GM21737 (cell line): ENCODE results near the gene HNRNPR.
"Not testable (repeated sequence)": the region's sequence is repeated elsewhere in the genome, so short reads cannot be mapped to it uniquely, and the experiment has no call there.

ENCODE experiments used
- ATAC-seq: cut with Tn5 transposase; IDR thresholded peaks from one replicate; pipeline ENCODE4 v1.9.1; 2021; ENCODE audit warnings: mild to moderate bottlenecking, moderate library complexity; ENCODE audit not compliant: unreplicated experiment

The HNRNPR gene

DNA sequence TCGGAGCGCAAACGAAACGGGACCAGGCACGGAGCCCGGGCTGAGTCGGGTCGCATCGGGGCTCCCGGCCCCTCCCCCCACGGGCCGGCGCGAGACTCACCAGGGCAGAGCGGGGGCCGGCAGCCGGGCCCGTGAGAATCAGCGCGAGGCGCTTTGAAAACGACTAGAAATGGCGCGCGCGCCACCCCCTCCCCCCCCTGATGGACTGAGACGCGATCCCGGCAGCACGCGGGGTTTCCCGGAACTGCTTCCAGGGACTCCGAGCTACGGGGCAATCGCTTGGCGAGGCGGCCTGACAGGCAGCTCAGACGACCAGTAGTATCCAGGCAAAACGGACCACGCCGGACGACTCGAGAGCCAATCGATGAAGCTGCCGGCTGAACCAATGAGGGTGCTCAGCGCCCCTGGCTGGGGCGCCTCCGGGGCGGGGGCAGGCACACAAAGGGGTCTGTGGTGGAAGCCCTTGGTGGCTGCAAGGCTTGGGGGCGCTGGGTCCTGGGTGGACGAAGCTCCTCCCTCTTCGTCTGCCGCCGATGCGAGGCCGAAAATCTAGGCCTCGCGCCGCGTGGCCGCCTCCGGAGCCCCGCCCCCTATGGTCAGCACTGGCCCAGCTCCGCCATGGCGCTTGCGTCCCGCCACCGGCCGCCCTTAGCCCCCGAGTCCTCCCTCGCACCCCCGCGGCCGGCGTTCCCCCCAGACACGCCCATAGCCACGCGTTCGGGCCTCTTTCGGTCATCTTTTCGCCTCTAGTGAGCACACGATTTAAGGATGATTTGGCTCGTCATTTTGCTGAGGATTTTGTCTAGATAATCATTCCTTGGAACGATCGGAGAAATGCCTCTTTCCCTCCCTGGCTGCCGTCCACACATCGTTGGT lies at the start of gene HNRNPR:
HNRNPR (minus strand) TSS at position 174 of the 876 bp plus-strand sequence. CDS start 3,276 bp downstream, outside the sequence.
- peak; percentile 95 for ATAC-seq

DNA sequence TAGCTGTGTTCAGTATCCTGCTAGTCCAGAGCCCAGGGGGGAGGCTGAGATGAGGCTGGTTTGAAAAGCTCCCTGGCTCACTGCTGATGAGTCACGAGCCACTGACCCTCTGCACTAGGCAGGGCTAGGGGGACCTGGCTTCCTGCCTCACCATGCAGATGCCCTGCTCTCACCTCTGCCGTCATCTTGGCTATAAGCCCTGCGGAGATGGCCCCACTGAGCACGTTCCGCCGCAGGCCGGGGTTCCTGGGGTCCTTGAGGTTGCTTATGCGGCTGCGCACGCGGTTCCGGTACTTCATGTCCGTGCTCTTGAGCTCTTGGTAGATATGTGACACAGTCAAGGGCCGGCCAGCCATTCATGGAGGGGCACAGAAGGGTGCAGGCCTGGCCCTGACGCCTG lies 49.6 kb upstream of the HNRNPR start:
- no peak for ATAC-seq

DNA sequence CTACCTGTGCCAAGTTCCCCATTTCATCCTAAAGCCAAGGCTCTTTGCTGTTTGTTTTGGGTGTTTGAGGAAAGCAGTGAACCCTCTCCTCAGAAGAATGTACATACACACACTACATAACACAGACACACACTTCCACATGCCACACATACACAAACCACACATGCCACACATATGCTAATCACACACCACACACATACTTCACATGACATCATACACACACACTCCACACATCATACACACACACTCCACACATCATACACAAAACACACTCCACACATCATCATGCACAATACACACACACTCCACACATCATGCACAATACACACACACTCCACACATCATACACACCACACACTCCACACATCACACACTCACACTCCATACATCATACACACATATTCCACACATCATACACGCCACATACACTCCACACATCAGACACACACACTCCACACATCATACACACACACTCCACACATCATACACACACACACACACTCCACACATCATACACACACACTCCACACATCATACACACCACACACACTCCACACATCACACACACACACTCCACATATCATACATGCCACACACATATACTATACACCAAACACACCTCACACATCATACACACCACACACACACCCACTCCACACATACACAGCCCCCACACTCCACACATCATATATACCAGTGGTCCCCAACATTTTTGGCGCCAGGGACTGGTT lies 48.2 kb upstream of the HNRNPR start:
- no peak for ATAC-seq

DNA sequence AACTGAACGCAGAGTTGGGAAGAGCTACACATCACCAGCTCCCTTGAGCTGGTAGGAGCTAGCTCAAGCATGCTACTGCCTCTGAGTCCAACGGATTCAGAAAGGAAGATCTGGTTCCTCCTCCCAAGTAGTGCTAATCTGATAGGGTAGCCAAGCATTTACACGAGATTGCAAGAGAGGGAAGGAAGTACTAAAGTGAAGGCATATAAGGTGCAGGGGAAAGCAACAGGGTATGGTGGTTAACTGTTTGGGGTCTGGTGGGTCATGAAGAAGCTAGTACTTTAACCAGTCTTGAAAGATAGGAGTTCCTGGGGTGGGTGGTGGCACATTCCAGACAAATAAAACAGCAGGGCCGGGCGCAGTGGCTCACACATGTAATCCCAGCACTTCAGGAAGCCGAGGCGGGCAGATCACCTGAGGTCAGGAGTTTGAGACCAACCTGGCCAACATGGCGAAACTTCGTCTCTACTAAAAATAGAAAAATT lies 45.8 kb upstream of the HNRNPR start:
- ATAC-seq, result no peak

DNA sequence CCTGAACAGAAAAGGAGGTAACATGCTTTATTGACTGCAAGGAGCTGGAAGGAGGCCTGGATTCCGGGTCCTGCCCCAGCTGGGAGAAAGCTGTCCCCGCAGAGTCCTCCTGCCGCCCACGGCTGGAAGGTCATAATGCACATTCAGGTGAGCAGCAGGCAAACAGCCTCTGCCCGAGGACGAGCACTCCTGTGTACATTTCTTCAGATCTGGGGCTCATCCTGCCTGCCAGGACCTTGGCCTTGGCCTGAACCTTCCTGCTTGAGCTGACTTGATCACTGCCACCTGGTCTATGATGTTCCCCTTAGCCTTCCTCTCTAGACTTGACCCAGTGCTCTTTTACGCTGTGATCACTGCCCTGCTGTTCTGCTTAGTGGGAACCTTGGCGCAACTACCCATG lies 43.4 kb upstream of the HNRNPR start:
- ATAC-seq, result no peak

DNA sequence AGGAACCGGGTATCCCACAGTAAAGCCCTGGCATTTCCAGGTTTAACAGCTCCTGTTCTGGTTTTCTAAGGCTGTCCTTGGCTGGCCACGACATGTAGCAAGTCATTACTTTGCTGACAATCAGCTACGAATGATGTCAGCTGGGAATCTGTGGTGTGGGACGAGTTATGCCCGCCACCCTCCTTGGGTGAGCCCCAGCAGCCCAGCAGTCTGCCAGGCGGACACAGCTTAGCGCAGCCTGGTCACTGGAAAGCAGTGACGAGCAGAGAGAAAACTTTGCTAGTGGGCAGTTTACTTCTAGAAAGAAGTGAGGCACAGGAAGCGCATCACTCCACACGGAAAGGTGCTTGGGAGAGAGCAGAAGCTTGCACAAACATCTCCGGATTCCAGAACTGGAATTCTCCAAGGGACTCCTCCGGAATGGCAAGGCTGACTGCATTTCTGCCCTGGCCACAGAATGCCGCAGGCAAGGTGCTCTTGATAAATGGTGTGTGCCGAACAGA lies 41.1 kb upstream of the HNRNPR start:
- ATAC-seq, result no peak

DNA sequence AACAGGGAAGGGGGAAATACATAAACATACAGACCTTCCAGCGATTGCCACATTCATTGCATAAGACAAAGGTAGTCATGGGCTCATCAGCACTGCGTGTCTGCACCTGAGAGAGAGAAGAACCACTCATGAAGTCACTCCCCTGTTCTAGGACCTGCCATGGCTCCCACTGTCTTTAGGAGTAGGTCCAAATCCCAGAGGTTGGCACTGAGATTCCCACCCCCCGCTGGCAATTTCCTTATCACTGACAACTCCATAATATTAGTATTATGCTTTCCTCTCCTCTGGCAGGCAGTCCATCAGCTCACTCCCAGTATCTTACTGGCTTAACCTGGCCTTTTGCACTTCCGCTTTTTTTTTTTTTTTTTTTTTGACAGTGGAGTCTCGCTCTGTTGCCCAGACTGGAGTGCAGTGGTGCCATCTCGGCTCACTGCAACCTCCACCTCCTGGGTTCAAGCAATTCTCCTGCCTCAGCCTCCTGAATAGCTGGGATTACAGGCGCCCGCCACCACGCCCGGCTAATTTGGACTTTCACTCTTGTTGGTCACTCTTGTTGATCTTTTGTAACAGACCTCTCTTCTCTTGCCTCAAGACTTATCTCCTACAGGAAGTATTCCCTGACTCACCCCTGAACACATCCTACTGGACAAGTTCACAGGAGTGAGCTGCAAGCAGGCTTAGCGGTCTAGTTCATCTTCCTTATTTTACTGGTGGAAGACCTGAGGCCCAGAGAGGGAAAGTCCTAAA lies 40.4 kb upstream of the HNRNPR start:
- ATAC-seq, result no peak

DNA sequence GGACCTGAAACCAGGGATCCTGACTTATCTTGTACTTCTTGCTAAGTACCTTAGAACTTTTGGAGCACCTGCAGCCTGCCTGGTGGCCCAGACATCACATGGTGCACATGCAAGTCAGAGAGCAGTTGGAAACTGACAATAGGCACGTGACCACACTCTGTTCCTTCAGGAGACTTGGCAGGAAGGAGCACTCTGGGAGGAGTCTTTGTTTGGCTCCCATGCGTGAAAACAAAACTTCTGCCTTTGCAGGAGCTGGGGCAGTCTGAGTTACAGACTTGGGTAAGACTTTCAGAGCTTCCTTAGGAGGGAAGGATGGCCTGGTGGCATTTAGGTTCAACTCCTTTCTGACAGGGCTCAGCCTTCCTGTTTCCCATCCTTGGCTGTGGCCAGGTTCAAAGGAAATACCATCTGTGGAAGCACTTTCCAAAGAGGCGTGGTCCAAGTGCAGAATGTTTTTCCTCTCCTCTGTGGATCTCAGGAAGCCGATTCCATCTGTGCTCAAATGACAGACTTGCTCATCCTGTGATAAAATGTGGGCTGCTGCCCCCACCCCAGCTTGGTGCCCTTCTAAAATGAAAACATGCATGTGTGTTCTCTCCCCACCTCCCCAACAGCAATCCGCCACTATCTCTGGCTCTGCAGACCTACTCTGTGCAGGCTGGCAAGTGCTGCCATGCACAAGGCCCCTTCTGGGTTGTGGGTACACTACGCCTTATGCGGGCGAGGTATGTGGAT lies 39.7 kb upstream of the HNRNPR start:
- ATAC-seq, result no peak

DNA sequence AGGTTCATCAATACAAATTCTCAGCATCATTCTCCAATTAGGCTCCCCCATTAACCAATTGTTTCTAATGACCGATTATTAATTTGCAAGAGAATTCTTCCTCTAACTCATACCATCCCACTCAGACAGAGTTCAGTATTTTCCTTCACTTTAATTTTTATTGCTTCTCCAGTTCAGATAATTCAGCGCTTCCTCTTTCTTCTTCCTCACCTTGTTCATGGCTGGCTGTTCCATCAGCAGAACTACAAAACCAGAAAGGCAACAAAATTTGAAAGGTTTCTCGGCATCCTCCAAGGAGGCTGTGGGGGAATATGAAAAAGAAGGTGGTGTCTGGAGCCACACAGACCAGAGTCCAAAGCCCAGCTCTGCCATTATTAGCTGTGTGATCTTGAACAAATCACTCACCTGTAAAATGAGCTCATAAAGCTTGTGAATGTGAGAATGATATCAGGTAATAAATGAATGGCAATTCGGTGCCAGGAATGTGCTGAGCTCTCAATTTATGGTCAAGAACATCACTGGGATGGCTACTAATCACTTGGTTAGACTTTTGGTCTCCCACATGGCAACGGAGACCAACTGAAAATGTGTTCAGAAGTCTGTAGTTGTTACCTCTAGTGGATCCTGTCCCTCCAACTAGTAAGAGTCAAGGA lies 37.3 kb upstream of the HNRNPR start:
- ATAC-seq, result no peak

DNA sequence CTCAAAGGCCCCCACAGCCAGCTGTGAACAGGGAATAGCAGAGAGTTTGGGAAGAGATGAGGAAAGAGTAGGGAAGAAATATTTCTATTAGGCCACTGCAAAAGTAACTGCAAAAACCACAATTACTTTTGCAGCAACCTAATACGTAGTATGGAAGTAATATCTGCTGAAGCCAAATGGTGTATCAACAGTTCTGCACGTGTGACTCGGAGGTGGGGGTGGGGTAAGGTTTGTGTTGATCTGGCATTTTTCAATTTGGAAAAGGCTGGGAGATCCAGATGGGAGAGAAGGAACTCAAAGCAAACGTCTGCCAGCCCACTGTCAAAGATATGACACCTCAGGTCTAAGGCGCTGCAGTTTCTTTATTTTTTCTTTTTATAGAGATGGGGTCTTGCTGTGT lies 36.6 kb upstream of the HNRNPR start:
- ATAC-seq, result no peak

DNA sequence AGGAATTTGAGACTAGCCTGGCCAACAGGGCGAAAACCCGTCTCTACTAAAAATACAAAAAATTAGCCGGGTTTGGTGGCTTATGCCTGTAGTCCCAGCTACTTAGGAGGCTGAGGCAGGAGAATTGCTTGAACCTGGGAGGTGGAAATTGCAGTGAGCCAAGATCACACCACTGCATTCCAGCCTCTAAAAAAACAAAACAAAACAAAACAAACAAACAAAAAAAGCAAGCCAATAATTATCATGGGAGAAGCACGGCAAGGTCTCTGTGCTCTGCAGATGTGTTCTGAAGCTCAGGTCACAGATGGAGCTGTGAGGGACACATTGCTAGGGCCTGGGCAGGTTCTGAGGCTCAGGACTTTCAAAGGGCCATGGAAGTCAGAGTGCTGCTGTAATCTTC lies 36.2 kb upstream of the HNRNPR start:
- not testable (repeated sequence) for ATAC-seq

DNA sequence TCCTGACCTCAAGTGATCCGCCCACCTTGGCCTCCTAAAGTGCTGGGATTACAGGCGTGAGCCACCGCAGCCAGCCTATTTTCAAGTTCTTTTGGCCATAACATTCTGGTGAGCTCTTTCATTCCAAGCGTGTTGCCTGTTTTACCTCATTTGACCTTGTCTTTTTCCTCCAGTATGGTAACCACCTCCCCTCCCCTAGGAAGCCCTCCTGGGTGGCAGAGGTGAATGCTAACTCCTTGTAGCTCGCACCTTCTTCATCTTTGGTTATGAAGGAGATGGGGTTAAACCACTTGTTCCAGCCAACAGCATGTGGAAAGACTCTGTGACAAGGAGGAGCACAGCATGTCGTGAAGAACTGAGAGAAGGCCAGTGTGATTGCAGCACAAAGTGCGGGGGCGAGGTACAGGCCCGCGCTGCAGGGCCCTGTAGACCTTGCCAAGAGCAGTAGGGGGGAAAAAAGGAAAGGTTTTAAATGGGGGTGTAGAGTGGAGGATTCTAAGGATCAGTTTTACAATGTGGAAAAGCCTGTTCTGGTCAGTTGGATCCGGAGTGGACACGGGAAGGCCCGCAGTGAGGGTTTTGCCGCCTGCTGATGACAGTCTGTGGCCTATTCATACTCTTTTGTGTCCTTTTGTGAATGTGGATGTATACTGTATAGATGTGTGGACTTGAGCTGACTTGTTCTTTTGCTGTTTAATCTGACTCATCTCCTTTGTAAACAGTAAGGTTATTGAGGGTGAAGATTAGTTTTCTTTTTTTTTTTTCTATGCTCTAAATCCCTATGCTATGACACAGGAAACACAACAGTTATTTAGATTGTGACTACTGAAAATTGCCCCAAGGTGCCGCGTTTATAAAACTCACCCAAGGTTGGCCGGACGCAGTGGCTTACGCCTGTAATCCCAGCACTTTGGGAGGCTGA lies 33.1 kb upstream of the HNRNPR start:
- no peak for ATAC-seq

DNA sequence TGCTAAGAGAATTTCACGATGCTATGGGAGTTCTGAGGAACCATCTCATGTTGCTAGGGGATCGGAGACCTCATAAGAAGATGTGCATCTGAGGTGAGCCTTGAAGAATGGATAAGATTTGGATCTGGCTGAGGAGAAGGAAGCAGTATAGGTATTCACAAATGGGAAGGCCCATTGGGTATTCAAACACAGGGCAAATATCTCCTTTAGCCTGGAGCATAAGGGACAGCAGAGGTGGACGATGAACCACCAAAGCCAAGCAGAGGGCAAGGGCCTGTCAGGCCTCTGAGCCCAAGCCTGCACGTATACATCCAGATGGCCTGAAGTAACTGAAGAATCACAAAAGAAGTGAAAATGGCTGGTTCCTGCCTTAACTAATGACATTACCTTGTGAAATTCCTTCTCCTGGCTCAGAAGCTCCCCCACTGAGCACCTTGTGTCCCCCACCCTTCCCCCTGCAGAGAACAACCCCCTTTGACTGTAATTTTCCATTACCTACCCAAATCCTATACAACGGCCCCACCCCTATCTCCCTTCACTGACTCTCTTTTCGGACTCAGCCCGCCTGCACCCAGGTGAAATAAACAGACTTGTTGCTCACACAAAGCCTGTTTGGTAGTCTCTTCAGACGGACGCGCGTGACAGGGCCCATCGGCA lies 30.1 kb upstream of the HNRNPR start:
- ATAC-seq, result not testable (repeated sequence)

DNA sequence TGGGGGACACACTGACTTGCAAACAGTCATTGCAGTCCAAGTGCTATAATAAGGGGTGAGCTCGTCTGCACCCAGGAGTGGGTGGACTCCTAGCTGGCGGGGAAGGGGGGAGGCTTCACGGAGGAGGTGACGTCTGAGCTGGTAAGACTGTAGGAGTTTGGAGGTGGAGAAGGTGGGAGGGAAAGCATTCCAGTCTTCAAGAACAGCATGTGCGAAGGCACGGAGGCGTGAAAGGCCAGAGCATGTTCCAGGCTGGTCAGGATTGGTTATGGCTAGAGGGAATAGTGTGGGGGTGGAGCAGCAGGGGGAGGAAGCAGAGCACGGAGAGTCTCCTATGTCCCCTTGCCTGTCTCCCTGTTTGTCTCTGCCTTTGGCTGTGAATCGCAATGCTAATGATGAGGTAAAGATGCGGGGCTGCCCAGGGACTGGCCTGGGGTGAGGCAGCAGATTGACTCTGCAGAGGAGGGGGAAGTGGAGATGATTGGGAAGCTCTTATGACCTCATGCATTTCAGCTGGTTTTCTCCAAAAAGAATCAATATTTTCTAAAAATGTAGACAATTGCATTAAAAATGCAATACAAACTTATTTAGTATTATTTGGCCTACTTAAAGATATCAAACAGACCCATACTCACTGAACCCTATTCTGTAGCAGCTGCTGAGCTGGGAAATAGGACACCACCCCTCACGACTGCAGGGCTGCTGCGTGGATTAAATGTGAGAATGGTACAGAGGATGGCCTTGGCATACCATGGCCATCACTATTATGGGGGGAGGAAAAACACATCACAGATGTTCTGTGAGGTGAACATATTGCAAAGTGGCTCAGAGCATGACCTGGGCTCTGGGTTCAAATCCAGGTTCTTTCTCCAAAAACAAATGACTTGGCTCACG lies 28.1 kb upstream of the HNRNPR start:
- no peak for ATAC-seq

DNA sequence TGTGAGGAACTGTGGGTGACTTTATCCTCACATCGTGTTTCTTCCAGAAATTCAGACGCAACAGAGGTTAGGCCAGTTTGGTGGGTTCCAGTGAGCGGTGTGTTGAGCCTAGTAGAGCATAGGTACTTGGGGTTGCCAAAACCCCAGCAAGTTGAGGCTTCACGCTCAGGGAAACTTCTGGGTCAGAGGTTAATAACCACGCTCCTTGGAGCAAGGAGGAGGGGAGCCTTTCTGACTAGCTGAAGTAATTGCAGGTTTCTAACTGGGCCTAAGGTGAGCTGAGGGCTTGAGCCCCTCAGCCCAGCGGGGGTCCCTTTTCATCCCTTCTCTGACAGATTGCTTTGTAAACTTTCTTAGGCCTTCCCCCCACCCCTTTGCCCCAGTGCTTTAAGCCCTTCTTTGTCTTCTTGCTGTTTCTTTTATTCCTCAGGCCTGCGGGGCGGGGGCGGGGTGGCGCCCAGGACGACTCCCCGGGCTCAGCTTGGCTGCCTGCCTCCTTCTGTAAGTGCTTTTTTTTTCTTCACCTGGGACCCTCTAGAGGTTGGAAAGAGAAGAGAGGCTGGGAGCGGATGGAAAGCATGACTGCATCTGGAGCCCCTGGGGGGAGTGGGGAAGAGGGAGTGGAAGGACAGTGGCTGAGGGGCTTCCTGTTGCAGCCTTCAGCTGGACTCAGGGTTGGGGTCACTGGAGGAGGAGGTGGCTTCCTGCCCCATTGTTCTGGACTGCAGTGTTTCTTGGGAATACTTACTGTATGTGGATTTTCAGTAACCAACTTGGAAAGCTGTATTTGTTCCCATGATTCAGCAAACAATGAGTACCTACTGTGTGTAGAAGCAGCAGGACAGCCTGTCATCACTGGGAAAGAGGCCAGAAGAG lies 26.9 kb upstream of the HNRNPR start:
- ATAC-seq, result no peak

DNA sequence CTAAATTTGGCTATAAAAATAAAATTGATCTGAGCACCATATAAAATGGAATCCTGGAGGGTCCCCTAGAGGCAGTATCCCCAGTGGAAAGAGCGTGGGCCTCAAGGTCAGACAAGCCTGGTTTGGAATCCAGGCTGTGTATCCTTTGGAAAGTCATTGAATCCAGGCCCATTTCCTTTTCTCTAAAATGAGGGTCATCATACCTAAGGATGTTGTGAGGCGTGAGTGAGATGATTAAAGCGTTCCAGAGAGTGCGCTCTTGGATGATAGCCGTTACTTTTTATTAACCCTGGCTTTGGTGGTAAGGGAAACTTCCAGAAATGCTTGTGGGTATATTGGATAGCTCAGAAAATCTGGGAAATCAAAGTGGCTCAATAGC lies 26.2 kb upstream of the HNRNPR start:
- no peak for ATAC-seq
